Neural crest cell (in vitro differentiated cells): ENCODE measurements around the gene DSC1. TPM values are rescaled to one million over a fixed set of nuclear protein-coding genes. Genes with fewer than 3 reads are reported as not detected.

Experiments used
- DNase-seq: peaks from one replicate; pipeline ENCODE4 v3.0.0; 2021; ENCODE audit warnings: low read depth, mixed read lengths, low spot score
- H3K27ac Mint-ChIP-seq: one replicate; pipeline ENCODE4 v1.8.0; 2021; ENCODE audit warnings: mild to moderate bottlenecking, mixed read lengths; ENCODE audit not compliant: unreplicated experiment
- H3K27me3 Mint-ChIP-seq: 2 replicates; pipeline ENCODE4 v1.8.0; 2021; ENCODE audit warnings: low read depth, mild to moderate bottlenecking, mixed read lengths
- H3K36me3 Mint-ChIP-seq: 2 replicates; pipeline ENCODE4 v1.8.0; 2021; ENCODE audit warnings: low read depth, mild to moderate bottlenecking, mixed read lengths
- H3K4me1 Mint-ChIP-seq: 2 replicates; pipeline ENCODE4 v1.8.0; 2021; ENCODE audit warnings: mixed read lengths
- H3K4me3 Mint-ChIP-seq: one replicate; pipeline ENCODE4 v1.8.0; 2021; ENCODE audit warnings: mild to moderate bottlenecking, mixed read lengths
- H3K9me3 Mint-ChIP-seq: 2 replicates; pipeline ENCODE4 v1.8.0; 2021; ENCODE audit warnings: mixed read lengths
- total RNA-seq: library from RNA; stranded (reverse); gene quantifications from 2 replicates; pipeline ENCODE4 v1.2.1, GENCODE V29; 2021
- TF ChIP-seq, protein P1 (sequence below): fragments of 200-600 bp; sonication (generic); conservative IDR thresholded peaks from 2 replicates; pipeline ENCODE4 v1.5.0; 2021; ENCODE audit warnings: antibody characterized with exemption, mild to moderate bottlenecking

Gene DSC1
- total RNA-seq, 1 donor from 2014 or later, result not detected

DNA sequence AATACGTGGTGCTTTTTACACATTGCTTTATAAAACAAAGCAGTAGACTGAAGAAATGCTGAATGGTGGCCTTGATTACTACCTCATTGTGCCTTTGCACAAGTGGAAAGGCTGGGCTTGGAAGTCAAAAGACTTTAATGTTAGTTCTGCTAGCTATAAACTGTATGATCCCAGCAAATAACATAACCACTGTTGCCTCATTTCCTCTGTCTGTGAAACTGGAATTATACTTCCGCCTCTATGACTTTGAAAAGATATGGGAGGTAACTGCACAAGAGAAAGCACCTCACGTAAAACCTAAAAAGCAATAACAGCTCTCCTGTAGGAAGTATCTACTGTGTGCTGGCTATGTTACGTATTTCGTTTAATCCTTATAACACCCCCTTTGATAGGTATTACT lies 43.4 kb upstream of the DSC1 start:
- Mint-ChIP-seq H3K4me3 (no peak overlapping the region), H3K4me1 (peaks cover 31% of the 10 kb centered on the region), H3K27me3 (no peaks in the 10 kb centered on the region), H3K36me3 (no peaks in the 10 kb centered on the region), H3K9me3 (no peaks in the 10 kb centered on the region), H3K27ac (no peak overlapping the region)
- TF ChIP-seq, protein P1, sequence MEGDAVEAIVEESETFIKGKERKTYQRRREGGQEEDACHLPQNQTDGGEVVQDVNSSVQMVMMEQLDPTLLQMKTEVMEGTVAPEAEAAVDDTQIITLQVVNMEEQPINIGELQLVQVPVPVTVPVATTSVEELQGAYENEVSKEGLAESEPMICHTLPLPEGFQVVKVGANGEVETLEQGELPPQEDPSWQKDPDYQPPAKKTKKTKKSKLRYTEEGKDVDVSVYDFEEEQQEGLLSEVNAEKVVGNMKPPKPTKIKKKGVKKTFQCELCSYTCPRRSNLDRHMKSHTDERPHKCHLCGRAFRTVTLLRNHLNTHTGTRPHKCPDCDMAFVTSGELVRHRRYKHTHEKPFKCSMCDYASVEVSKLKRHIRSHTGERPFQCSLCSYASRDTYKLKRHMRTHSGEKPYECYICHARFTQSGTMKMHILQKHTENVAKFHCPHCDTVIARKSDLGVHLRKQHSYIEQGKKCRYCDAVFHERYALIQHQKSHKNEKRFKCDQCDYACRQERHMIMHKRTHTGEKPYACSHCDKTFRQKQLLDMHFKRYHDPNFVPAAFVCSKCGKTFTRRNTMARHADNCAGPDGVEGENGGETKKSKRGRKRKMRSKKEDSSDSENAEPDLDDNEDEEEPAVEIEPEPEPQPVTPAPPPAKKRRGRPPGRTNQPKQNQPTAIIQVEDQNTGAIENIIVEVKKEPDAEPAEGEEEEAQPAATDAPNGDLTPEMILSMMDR, result no peak
- no peak for DNase-seq

DNA sequence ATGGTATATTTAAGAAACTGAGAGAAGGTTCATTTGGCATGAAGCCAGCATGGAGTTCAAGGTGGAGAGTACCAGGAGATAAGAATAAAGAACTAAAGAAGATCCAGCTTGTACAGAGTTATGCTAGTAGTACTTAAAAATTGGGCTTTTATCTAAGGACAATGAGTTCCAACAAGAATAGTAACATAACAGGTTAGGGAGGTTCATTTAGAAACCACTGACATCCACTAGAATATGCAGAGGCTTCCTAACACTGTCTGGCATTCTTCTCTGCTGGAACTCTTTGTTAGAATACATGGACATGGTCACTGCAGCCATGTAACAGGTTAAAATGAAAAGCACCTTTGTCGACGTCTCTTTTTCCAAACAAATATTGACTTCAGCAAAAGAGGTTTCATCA lies 42.6 kb upstream of the DSC1 start:
- TF ChIP-seq, protein P1, result no peak
- Mint-ChIP-seq H3K27me3 (no peaks in the 10 kb centered on the region), H3K36me3 (no peaks in the 10 kb centered on the region), H3K4me1 (peaks cover 31% of the 10 kb centered on the region), H3K9me3 (peaks cover 2% of the 10 kb centered on the region), H3K27ac (no peak overlapping the region), H3K4me3 (no peak overlapping the region)
- DNase-seq, result no peak

DNA sequence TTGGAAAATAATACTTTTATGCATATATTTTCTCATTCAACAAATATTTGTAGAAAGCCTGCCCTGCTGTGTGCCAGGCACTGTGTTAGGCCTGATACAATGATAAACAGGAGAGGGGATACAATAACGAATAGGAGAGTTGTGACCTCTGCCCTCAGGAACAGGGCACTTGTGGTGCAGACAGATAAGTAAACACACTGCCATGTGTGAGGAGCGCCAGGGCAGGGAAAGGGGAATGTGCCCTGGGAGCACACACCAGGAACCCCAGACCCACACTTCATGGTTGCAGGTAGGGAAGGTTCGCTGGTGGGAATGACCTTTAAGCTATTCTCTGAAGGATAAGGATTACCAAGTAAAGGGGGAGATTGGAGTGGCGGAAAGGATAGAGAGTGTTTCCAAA lies 42.2 kb upstream of the DSC1 start:
- H3K4me1 Mint-ChIP-seq, result peaks cover 31% of the 10 kb centered on the region
- H3K27ac Mint-ChIP-seq, result no peak overlapping the region
- DNase-seq, result no peak
- H3K36me3 Mint-ChIP-seq, result no peaks in the 10 kb centered on the region
- H3K4me3 Mint-ChIP-seq, result no peak overlapping the region
- H3K9me3 Mint-ChIP-seq, result peaks cover 2% of the 10 kb centered on the region
- TF ChIP-seq, protein P1, result no peak
- no peaks in the 10 kb centered on the region for H3K27me3 Mint-ChIP-seq

DNA sequence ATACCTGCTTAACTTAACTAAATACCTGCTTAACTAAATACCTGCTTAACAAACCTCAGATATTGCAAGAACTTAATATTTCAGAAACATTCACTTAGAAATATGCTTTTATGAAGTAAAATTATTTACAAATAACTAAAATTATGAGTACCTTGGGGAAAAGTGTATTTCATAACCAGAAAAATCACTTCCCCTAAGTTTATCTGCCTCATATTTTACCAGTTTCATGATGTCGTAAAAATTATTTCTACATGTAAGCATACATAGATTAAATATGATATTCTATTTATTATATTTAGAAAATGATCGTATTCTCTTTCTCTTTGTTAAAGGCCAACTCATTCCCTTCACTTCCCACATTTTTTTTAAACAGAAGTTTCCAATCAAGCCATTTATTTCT lies 41.5 kb upstream of the DSC1 start:
- TF ChIP-seq, protein P1, result no peak
- Mint-ChIP-seq H3K27ac (no peak overlapping the region), H3K9me3 (peaks cover 2% of the 10 kb centered on the region), H3K36me3 (no peaks in the 10 kb centered on the region), H3K4me3 (no peak overlapping the region), H3K27me3 (no peaks in the 10 kb centered on the region), H3K4me1 (peaks cover 37% of the 10 kb centered on the region)
- no peak for DNase-seq

DNA sequence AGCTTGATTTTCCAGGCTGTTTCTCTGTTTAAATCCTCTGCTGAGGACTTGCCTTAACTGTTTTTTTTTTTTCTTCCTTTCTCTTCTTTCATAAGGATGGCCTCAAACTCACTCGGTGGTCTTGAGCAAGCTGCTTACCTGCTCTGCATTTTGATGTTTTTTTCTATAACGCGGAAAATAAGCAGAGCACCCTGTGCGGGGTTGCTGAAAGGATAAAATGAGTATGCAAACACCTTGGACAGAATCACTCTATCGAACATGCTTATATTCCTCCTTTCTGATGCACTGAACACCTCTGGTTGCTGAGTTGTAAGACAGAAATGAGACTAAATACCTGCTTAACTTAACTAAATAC lies 41.1 kb upstream of the DSC1 start:
- H3K4me3 Mint-ChIP-seq, result no peak overlapping the region
- peaks cover 2% of the 10 kb centered on the region for H3K9me3 Mint-ChIP-seq
- peaks cover 41% of the 10 kb centered on the region for H3K4me1 Mint-ChIP-seq
- TF ChIP-seq, protein P1, result no peak
- no peaks in the 10 kb centered on the region for H3K36me3 Mint-ChIP-seq
- H3K27me3 Mint-ChIP-seq, result no peaks in the 10 kb centered on the region
- no peak for DNase-seq
- H3K27ac Mint-ChIP-seq, result no peak overlapping the region
